NCI-H446 (cell line): ENCODE data around the gene CD80.
"Not testable (repeated sequence)": the region's sequence is repeated elsewhere in the genome, so short reads cannot be mapped to it uniquely, and the experiment has no call there.

Experiments used
- DNase-seq, 2 experiments: peaks; one replicate each; lab custom pipeline; 2025; lab: John Stamatoyannopoulos, UW

Gene CD80

GRCh38 chr3:119582178-119582577 lies 22.8 kb upstream of the CD80 start:
- DNase-seq, result no peak

GRCh38 chr3:119580067-119580760 lies 20.8 kb upstream of the CD80 start:
- DNase-seq, result no peak

GRCh38 chr3:119579366-119580066 lies 20.1 kb upstream of the CD80 start, which contains the start of gene ADPRH:
ADPRH (plus strand) TSS chr3:119579492; CDS start chr3:119582170, 2,678 bp downstream.
- DNase-seq, result peak in 1 of 2 experiments; percentile 13

GRCh38 chr3:119575507-119575906 lies 16.1 kb upstream of the CD80 start:
- no peak for DNase-seq

- DNase-seq, result no peak
Observed at GRCh38 chr3:119571688-119572087, 12.3 kb upstream of the CD80 start.

- DNase-seq, result no peak
Observed at GRCh38 chr3:119571230-119571629, 11.8 kb upstream of the CD80 start.

- no peak for DNase-seq
Observed at GRCh38 chr3:119570229-119570628, 10.8 kb upstream of the CD80 start.

GRCh38 chr3:119569156-119569555 lies 9.7 kb upstream of the CD80 start:
- DNase-seq, result no peak

GRCh38 chr3:119563334-119563733 lies 3.9 kb upstream of the CD80 start:
- not testable (repeated sequence) for DNase-seq

GRCh38 chr3:119562307-119562961 lies 3.0 kb upstream of the CD80 start:
- no peak for DNase-seq

- no peak for DNase-seq
Observed at GRCh38 chr3:119560160-119560559, 746 bp upstream of the CD80 start.

GRCh38 chr3:119558626-119559317 lies 642 bp downstream of the CD80 start:
- DNase-seq, result no peak

GRCh38 chr3:119557877-119558269 lies 1.5 kb downstream of the CD80 start:
- DNase-seq, result no peak

- DNase-seq, result no peak
Observed at GRCh38 chr3:119557192-119557876, 2.1 kb downstream of the CD80 start.

- no peak for DNase-seq
Observed at GRCh38 chr3:119555929-119556328, 3.5 kb downstream of the CD80 start.

- DNase-seq, result no peak
Observed at GRCh38 chr3:119555309-119555735, 4.1 kb downstream of the CD80 start.

GRCh38 chr3:119553823-119554415 lies 5.5 kb downstream of the CD80 start:
- DNase-seq, result no peak

GRCh38 chr3:119552928-119553327 lies 6.5 kb downstream of the CD80 start:
- not testable (repeated sequence) for DNase-seq

- no peak for DNase-seq
Observed at GRCh38 chr3:119551598-119551997, 7.8 kb downstream of the CD80 start.

- DNase-seq, result no peak
Observed at GRCh38 chr3:119550192-119550910, 9.1 kb downstream of the CD80 start.

- no peak for DNase-seq
Observed at GRCh38 chr3:119548341-119548740, 11.1 kb downstream of the CD80 start.
